Mesothelial cell of epicardium (in vitro differentiated cells): ENCODE results near the gene MAGIX. TPM values are rescaled to one million over a fixed set of nuclear protein-coding genes. Genes with fewer than 3 reads are reported as not detected.

Experiments used
- DNase-seq, 2 experiments: peaks; one replicate each; pipeline ENCODE4 v3.0.0; 2021; ENCODE audit warnings: low spot score in 2 of 2; ENCODE audit not compliant: unreplicated experiment in 2 of 2
- H3K27ac Mint-ChIP-seq: 2 replicates; pipeline ENCODE4 v1.8.0; 2021; ENCODE audit warnings: mixed read lengths
- H3K27me3 Mint-ChIP-seq: 2 replicates; pipeline ENCODE4 v1.8.0; 2021; ENCODE audit warnings: low read depth, mixed read lengths
- H3K36me3 Mint-ChIP-seq: 2 replicates; pipeline ENCODE4 v1.8.0; 2021; ENCODE audit warnings: mixed read lengths
- H3K4me1 Mint-ChIP-seq: 2 replicates; pipeline ENCODE4 v1.8.0; 2021; ENCODE audit warnings: mixed read lengths
- H3K4me3 Mint-ChIP-seq: 2 replicates; pipeline ENCODE4 v1.8.0; 2021; ENCODE audit warnings: mild to moderate bottlenecking, moderate library complexity, mixed read lengths
- H3K9me3 Mint-ChIP-seq: 2 replicates; pipeline ENCODE4 v1.8.0; 2021; ENCODE audit warnings: mixed read lengths
- CTCF ChIP-seq: fragments of 200-600 bp; sonication (generic); IDR thresholded peaks from one replicate; pipeline ENCODE4 v1.5.0; 2021; ENCODE audit warnings: antibody characterized with exemption; ENCODE audit not compliant: unreplicated experiment
- total RNA-seq: library from RNA; stranded (reverse); gene quantifications from 3 replicates; pipeline ENCODE4 v1.2.1, GENCODE V29; 2021

The MAGIX gene
- total RNA-seq, 1 donor from 2014 or later: 6.3 TPM

GRCh38 chrX:49189606-49190005 is 27.0 kb downstream of the MAGIX start:
- H3K9me3 Mint-ChIP-seq: peaks cover 15% of the 10 kb centered on the region

DNA sequence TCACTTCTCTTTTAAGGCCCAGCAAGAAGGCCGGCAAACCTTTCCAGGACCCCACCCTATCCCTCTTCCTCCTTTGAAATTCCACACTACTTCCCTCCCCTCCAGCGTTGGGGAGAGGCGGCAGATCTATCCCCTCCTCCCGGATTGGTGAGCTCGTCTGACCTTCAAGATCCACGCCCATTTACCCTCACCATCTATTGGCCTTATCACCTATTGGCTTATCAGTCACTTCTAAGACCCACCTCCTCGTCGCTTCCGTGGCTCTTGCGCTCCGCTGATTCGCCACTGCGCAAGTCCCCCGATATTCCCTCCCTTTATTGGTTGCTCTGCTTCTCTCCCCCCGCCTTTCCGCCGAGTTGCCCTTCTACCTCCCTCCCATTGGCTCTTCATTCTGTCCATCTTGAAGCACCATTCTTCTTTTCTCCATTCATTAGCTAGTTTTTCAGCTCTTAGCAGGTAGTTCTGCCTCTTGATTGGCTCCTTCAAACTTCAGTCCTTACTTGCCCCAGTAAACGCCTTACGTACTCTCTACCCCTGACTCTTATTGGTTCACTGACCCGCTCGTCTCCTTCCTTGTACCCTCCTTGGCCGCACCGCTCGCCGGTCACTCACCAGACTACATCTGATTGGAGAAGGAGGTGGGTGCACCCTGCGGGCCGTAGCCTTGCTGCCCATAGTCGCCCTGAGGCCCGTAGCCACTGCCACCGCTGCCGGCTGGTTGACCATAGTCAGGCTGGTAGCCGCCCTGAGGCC is 28.4 kb downstream of the MAGIX start:
- peaks cover 25% of the 10 kb centered on the region for H3K9me3 Mint-ChIP-seq

More at GRCh38 chrX:49189606-49190005, 27.0 kb downstream of the MAGIX start:
- no peak for TF ChIP-seq CTCF
- Mint-ChIP-seq H3K4me3 (peak overlapping the region; percentile 30), H3K27ac (peak overlapping the region; percentile 80), H3K36me3 (no peaks in the 10 kb centered on the region), H3K4me1 (peaks cover 28% of the 10 kb centered on the region), H3K27me3 (no peaks in the 10 kb centered on the region)
- DNase-seq: no peak

DNA sequence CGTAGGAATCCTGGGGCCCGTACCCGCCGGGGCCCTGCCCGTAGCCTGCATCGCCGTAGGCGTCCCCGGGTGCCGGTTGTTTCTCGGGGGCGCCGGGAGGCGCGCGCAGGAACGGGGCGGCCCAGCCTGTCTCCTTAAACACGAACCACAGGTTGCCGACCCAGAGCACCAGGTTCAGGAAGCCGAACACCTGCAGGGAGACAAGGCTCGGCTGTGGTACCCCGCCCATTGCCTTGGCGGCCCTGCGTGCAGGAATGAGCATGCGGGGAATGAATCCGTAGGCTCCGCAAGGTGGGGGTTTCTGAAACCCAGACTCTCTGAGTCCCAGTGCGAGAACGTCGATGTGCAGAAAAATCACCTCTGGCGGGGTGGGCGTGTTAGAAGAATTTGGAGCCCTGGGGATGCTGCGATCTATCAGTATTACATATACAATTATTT is 29.0 kb downstream of the MAGIX start:
- no peaks in the 10 kb centered on the region for H3K36me3 Mint-ChIP-seq
- H3K4me3 Mint-ChIP-seq: peak overlapping the region; percentile 81
- H3K27ac Mint-ChIP-seq: peak overlapping the region; percentile 91
- peaks cover 25% of the 10 kb centered on the region for H3K9me3 Mint-ChIP-seq
- H3K4me1 Mint-ChIP-seq: peaks cover 20% of the 10 kb centered on the region
- peaks cover 2% of the 10 kb centered on the region for H3K27me3 Mint-ChIP-seq
- DNase-seq: no peak
- TF ChIP-seq CTCF: no peak

More for the DNA sequence above, 28.4 kb downstream of the MAGIX start:
- no peak for TF ChIP-seq CTCF
- Mint-ChIP-seq H3K4me3 (peak overlapping the region; percentile 81), H3K4me1 (peaks cover 22% of the 10 kb centered on the region), H3K27ac (peak overlapping the region; percentile 91), H3K36me3 (no peaks in the 10 kb centered on the region), H3K27me3 (no peaks in the 10 kb centered on the region)
- peak; percentile 79 to 80 for DNase-seq

- Mint-ChIP-seq H3K27me3 (peaks cover 8% of the 10 kb centered on the region), H3K4me1 (peaks cover 11% of the 10 kb centered on the region), H3K27ac (no peak overlapping the region), H3K9me3 (peaks cover 25% of the 10 kb centered on the region), H3K36me3 (no peaks in the 10 kb centered on the region), H3K4me3 (peak overlapping the region; percentile 17)
- DNase-seq: no peak
- peak; percentile 67 for TF ChIP-seq CTCF
These were observed 30.3 kb downstream of the MAGIX start for GRCh38 chrX:49192722-49193328.

DNA sequence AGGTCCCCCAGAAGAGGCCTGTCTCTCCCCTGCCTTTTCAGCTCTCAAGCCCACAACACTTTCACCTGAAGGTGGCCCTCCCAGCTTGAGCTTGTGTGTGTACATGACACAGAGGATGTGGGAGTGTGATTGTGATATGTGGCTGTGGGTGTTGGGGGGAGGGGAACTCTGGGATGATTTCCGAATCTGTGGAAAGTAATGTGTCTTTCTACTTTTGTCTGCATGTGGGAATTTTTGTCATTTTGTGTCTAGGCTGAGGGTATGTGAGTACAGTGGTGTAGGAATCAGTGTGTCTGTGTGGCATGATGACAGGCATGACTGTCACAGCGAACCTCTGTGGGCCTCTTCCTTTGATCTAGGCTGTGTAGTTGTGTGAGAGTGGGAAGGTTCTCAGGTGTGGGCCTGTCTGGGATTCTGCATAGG is 31.0 kb downstream of the MAGIX start:
- Mint-ChIP-seq H3K27ac (no peak overlapping the region), H3K27me3 (peaks cover 16% of the 10 kb centered on the region), H3K4me3 (no peak overlapping the region), H3K4me1 (peaks cover 11% of the 10 kb centered on the region), H3K36me3 (no peaks in the 10 kb centered on the region), H3K9me3 (peaks cover 31% of the 10 kb centered on the region)
- no peak for DNase-seq
- no peak for TF ChIP-seq CTCF
